Osteoblast (primary cell): ENCODE results near the gene FBXL7. TPM values are rescaled to one million over a fixed set of nuclear protein-coding genes. Genes with fewer than 3 reads are reported as not detected.

Source experiments
- DNase-seq: peaks from one replicate; pipeline ENCODE4 v3.0.0; 2011; ENCODE audit warnings: low spot score, mixed read lengths; ENCODE audit not compliant: insufficient read length; ENCODE audit errors: missing footprints
- H2AFZ ChIP-seq: 2 replicates; pipeline ENCODE4 v1.6.0; 2011; ENCODE audit warnings: mild to moderate bottlenecking, low read length
- H3K27ac ChIP-seq: 2 replicates; pipeline ENCODE4 v1.5.1; 2011; ENCODE audit warnings: mild to moderate bottlenecking, low read depth, low read length, moderate library complexity
- H3K27me3 ChIP-seq: 2 replicates; pipeline ENCODE4 v1.6.0; 2012; ENCODE audit warnings: mild to moderate bottlenecking, control low read depth, inconsistent platforms, low read length, moderate library complexity; ENCODE audit not compliant: insufficient read depth
- H3K36me3 ChIP-seq: 2 replicates; pipeline ENCODE4 v1.5.1; 2011; ENCODE audit warnings: mild to moderate bottlenecking, low read length, control low read depth, moderate library complexity; ENCODE audit not compliant: insufficient read depth
- H3K4me1 ChIP-seq: 2 replicates; pipeline ENCODE4 v1.5.1; 2011; ENCODE audit warnings: mild to moderate bottlenecking, low read length, control low read depth, moderate library complexity; ENCODE audit not compliant: insufficient read depth
- H3K4me2 ChIP-seq: 2 replicates; pipeline ENCODE4 v1.6.0; 2011; ENCODE audit warnings: mild to moderate bottlenecking, low read length; ENCODE audit not compliant: insufficient read depth
- H3K4me3 ChIP-seq: fragments of 200-600 bp; sonication (generic); 3 replicates; pipeline ENCODE4 v1.5.1; 2012; ENCODE audit warnings: mild to moderate bottlenecking, low read length, inconsistent platforms; ENCODE audit not compliant: insufficient read depth
- H3K79me2 ChIP-seq: 2 replicates; pipeline ENCODE4 v1.6.0; 2012; ENCODE audit warnings: mild to moderate bottlenecking, low read length, control low read depth, inconsistent platforms; ENCODE audit not compliant: insufficient read depth
- H3K9me3 ChIP-seq: 2 replicates; pipeline ENCODE4 v1.5.1; 2011; ENCODE audit warnings: low read depth, low read length, control low read depth
- H4K20me1 ChIP-seq: 2 replicates; pipeline ENCODE4 v1.6.0; 2012; ENCODE audit warnings: mild to moderate bottlenecking, low read length, control low read depth; ENCODE audit not compliant: insufficient read depth
- CTCF ChIP-seq: IDR thresholded peaks from 2 replicates; pipeline ENCODE4 v1.5.1; 2011; ENCODE audit warnings: mild to moderate bottlenecking, low read depth, low read length, moderate library complexity; ENCODE audit errors: extremely low read depth
- total RNA-seq: library from RNA; depleted of rRNA; stranded (reverse); fragments of >200 nt; gene quantifications from 2 replicates; pipeline ENCODE4 v1.2.3, GENCODE V29; 2012

FBXL7 gene
- total RNA-seq, 1 donor: 13.4 TPM

GRCh38 chr5:15904899-15905830 is 405.2 kb downstream of the FBXL7 start:
- no peak overlapping the region for H3K4me3 ChIP-seq
- no peaks in the 10 kb centered on the region for H3K79me2 ChIP-seq
- DNase-seq: peak; percentile 51
- TF ChIP-seq CTCF: no peak
- no peak overlapping the region for H3K4me2 ChIP-seq
- H4K20me1 ChIP-seq: peaks cover 6% of the 10 kb centered on the region
- no peak overlapping the region for H2AFZ ChIP-seq
- no peak overlapping the region for H3K27ac ChIP-seq
- no peaks in the 10 kb centered on the region for H3K27me3 ChIP-seq
- no peaks in the 10 kb centered on the region for H3K9me3 ChIP-seq
- no peaks in the 10 kb centered on the region for H3K4me1 ChIP-seq
- H3K36me3 ChIP-seq: no peaks in the 10 kb centered on the region

GRCh38 chr5:15914638-15915037 is 414.7 kb downstream of the FBXL7 start:
- no peak for TF ChIP-seq CTCF
- H4K20me1 ChIP-seq: peaks cover 5% of the 10 kb centered on the region
- H3K4me2 ChIP-seq: peak overlapping the region; percentile 69
- no peaks in the 10 kb centered on the region for H3K36me3 ChIP-seq
- peak overlapping the region; percentile 46 for H3K4me3 ChIP-seq
- no peaks in the 10 kb centered on the region for H3K27me3 ChIP-seq
- H3K4me1 ChIP-seq: no peaks in the 10 kb centered on the region
- peaks cover 6% of the 10 kb centered on the region for H3K79me2 ChIP-seq
- peak; percentile 55 for DNase-seq
- H2AFZ ChIP-seq: no peak overlapping the region
- H3K27ac ChIP-seq: no peak overlapping the region
- no peaks in the 10 kb centered on the region for H3K9me3 ChIP-seq

GRCh38 chr5:15926586-15926985 is 426.6 kb downstream of the FBXL7 start:
- no peak overlapping the region for H2AFZ ChIP-seq
- H4K20me1 ChIP-seq: no peaks in the 10 kb centered on the region
- H3K4me3 ChIP-seq: no peak overlapping the region
- peaks cover 7% of the 10 kb centered on the region for H3K4me1 ChIP-seq
- no peaks in the 10 kb centered on the region for H3K27me3 ChIP-seq
- H3K27ac ChIP-seq: no peak overlapping the region
- H3K9me3 ChIP-seq: no peaks in the 10 kb centered on the region
- no peaks in the 10 kb centered on the region for H3K36me3 ChIP-seq
- no peaks in the 10 kb centered on the region for H3K79me2 ChIP-seq
- no peak for TF ChIP-seq CTCF
- no peak overlapping the region for H3K4me2 ChIP-seq
- DNase-seq: no peak

GRCh38 chr5:15927710-15928380 is 427.9 kb downstream of the FBXL7 start:
- no peak for TF ChIP-seq CTCF
- H3K4me3 ChIP-seq: no peak overlapping the region
- peak; percentile 42 for DNase-seq
- no peaks in the 10 kb centered on the region for H3K79me2 ChIP-seq
- H3K4me2 ChIP-seq: no peak overlapping the region
- H3K36me3 ChIP-seq: no peaks in the 10 kb centered on the region
- H4K20me1 ChIP-seq: no peaks in the 10 kb centered on the region
- peaks cover 7% of the 10 kb centered on the region for H3K4me1 ChIP-seq
- H3K27me3 ChIP-seq: no peaks in the 10 kb centered on the region
- H2AFZ ChIP-seq: no peak overlapping the region
- no peaks in the 10 kb centered on the region for H3K9me3 ChIP-seq
- no peak overlapping the region for H3K27ac ChIP-seq
